ENCODE measurements around the gene UBA1. TPM values are rescaled to one million over a fixed set of nuclear protein-coding genes. Genes with fewer than 3 reads are reported as not detected.

Gene UBA1
- total RNA-seq, 4 donors from 2014 or later = 126 to 238 (median 153) TPM

GRCh38 chrX:47216393-47216925 is 22.8 kb downstream of the UBA1 start:
- Histone ChIP-seq H3K4me3 (no peak overlapping the region), H3K9me3 (no peaks in the 10 kb centered on the region), H3K4me1 (peaks cover 14 to 37% (median 16%) of the 10 kb centered on the region in 3 donors), H3K36me3 (peaks cover 26 to 48% (median 35%) of the 10 kb centered on the region in 3 donors), H3K27me3 (no peaks in the 10 kb centered on the region), H3K27ac (peak overlapping the region; percentile 76 to 98 (median 96))
- no peak for DNase-seq
- TF ChIP-seq CTCF (IDR thresholded peaks at IDR 0.05) (no peak), POLR2A (IDR thresholded peaks at IDR 0.05) (no peak)
- intact Hi-C loops (cut with DNase I) = no loop called here
- WGBS, 2 donors = 71 to 79% methylated on average over 7 to 8 of the region's 8 CpGs

GRCh38 chrX:47217121-47217851 is 23.7 kb downstream of the UBA1 start:
- H3K27ac ChIP-seq = peak overlapping the region; percentile 76 to 98 (median 96)
- peaks cover 14 to 40% (median 16%) of the 10 kb centered on the region in 3 donors for H3K4me1 ChIP-seq
- intact Hi-C loops (cut with DNase I) = no loop called here
- TF ChIP-seq CTCF (IDR thresholded peaks at IDR 0.05) (no peak), POLR2A (IDR thresholded peaks at IDR 0.05) (peak in 1 of 4 donors; percentile 5)
- H3K27me3 ChIP-seq = no peaks in the 10 kb centered on the region
- 1 to 14% methylated on average over 15 to 22 of the region's 22 CpGs for WGBS, 2 donors
- peaks cover 24 to 40% (median 28%) of the 10 kb centered on the region in 3 donors for H3K36me3 ChIP-seq
- peak overlapping the region in 3 of 4 donors; percentile 25 to 85 (median 61) for H3K4me3 ChIP-seq
- no peak for DNase-seq
- no peaks in the 10 kb centered on the region for H3K9me3 ChIP-seq

DNA sequence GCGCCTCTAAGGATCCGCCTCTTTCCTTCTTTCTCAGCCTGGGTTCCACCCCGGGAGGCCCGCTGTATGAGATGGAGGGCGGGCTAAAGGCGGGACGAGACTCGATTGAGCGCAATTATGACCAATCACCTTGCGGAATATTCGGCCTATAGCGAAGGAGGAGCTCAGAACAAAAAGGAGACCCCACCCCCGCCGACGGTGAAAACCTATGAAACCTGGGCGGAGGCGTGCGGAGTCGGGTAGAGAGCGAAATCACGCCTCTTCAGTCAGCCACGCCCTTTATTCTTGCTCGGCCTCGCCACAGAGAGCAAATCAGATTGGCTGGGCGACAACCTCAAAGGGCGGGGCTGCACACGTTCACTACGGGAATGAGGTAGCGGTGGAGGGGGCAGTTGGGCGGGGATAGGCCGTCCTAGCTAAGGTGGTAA is 24.2 kb downstream of the UBA1 start:
- peaks cover 18 to 37% (median 22%) of the 10 kb centered on the region in 3 donors for H3K36me3 ChIP-seq
- TF ChIP-seq POLR2A (IDR thresholded peaks at IDR 0.05) = no peak
- TF ChIP-seq CTCF (IDR thresholded peaks at IDR 0.05) = no peak
- WGBS, 2 donors = 5% methylated on average over 21 of the region's 31 CpGs; no CpG with 5 or more reads in 1 of the 2 donors
- no peaks in the 10 kb centered on the region for H3K9me3 ChIP-seq
- intact Hi-C loops (cut with DNase I) = no loop called here
- peaks cover 14 to 40% (median 16%) of the 10 kb centered on the region in 3 donors for H3K4me1 ChIP-seq
- peak overlapping the region; percentile 61 to 91 (median 88) for H3K4me3 ChIP-seq
- peak; percentile 90 for DNase-seq
- peak overlapping the region; percentile 96 to 99 (median 98) for H3K27ac ChIP-seq
- no peaks in the 10 kb centered on the region for H3K27me3 ChIP-seq

DNA sequence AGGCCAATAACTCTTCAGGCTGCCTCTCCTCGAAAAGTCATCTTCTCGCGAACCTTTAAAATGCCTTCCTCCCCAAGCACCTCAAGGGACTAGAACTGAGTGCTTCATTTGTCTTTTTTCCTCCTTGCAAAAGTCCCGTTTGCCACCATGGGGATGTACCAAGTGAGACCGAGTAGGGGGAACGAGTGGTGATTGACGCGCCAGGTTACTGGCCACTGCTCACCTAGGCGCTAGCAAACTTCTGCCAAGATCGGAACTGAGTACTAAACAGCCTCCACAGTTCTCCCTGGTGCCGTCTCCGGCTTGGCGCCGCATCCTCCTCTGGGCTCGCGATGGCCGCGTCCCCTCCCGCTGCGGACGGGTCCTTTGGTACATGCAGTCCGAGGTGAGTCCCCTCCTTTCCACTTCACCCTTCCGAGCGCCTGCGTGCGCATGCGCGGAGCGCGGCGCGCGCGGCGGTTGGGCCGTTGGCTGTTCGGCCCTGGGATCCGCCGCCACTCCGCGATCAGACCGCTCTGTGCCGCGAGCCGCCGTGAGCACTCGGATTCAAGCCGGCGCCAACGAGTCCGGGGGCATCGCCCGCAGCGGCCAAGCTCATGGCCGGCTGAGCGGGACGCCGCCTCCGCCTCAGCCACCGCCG is 24.8 kb downstream of the UBA1 start, which contains the start of gene CDK16:
Gene CDK16 (plus strand): TSS at position 402 of the 640 bp plus-strand sequence. CDS start 4,877 bp downstream, outside the sequence.
- Histone ChIP-seq H3K27me3 (no peaks in the 10 kb centered on the region), H3K27ac (peak within 1 kb of the TSS; percentile 96 to 99 (median 98)), H3K4me3 (peak within 1 kb of the TSS; percentile 61 to 91 (median 88)), H3K4me1 (peaks cover 14 to 40% (median 16%) of the 10 kb centered on the region in 3 donors), H3K9me3 (no peaks in the 10 kb centered on the region), H3K36me3 (peaks cover 19 to 37% (median 20%) of the 10 kb centered on the region in 3 donors)
- TF ChIP-seq POLR2A (IDR thresholded peaks at IDR 0.05) = peak in 3 of 4 donors; percentile 79 to 93 (median 79)
- TF ChIP-seq CTCF (IDR thresholded peaks at IDR 0.05) = peak in 1 of 6 experiments; percentile 12
- intact Hi-C loops (cut with DNase I) = no loop called here
- WGBS, 2 donors = 0 to 16% methylated on average over 10 to 12 of the region's 61 CpGs
- no peak for DNase-seq
